T-helper 2 cell treated with Interferon-gamma antibody and Interleukin-4, amounts not matched to agents 5 μg/mL and 100 μg/mL, for 36 hours (primary cell): Measurements from ENCODE around the gene ANKS3.
"Not testable (repeated sequence)": the region's sequence is repeated elsewhere in the genome, so short reads cannot be mapped to it uniquely, and the experiment has no call there.

Experiments
- DNase-seq: peaks from one replicate; pipeline ENCODE4 v3.0.0; 2021; ENCODE audit warnings: low spot score
- H3K27ac Mint-ChIP-seq: one replicate; pipeline ENCODE4 v1.8.0; 2021; ENCODE audit warnings: mild to moderate bottlenecking, mixed read lengths
- H3K27me3 Mint-ChIP-seq: one replicate; pipeline ENCODE4 v1.8.0; 2021; ENCODE audit warnings: low read depth, mixed read lengths
- H3K36me3 Mint-ChIP-seq: one replicate; pipeline ENCODE4 v1.8.0; 2021; ENCODE audit warnings: low read depth, mixed read lengths
- H3K4me1 Mint-ChIP-seq: one replicate; pipeline ENCODE4 v1.8.0; 2021; ENCODE audit warnings: low read depth, mixed read lengths
- H3K4me3 Mint-ChIP-seq: one replicate; pipeline ENCODE4 v1.8.0; 2022; ENCODE audit warnings: mild to moderate bottlenecking, moderate library complexity, mixed read lengths
- H3K9me3 Mint-ChIP-seq: one replicate; pipeline ENCODE4 v1.8.0; 2021; ENCODE audit warnings: mixed read lengths

The ANKS3 gene

GRCh38 chr16:4659363-4660353, 74.4 kb downstream of the ANKS3 start:
- H3K27ac Mint-ChIP-seq = peak overlapping the region; percentile 83
- no peaks in the 10 kb centered on the region for H3K27me3 Mint-ChIP-seq
- peaks cover 34% of the 10 kb centered on the region for H3K4me1 Mint-ChIP-seq
- no peaks in the 10 kb centered on the region for H3K9me3 Mint-ChIP-seq
- no peak for DNase-seq
- no peak overlapping the region for H3K4me3 Mint-ChIP-seq
- peaks cover 26% of the 10 kb centered on the region for H3K36me3 Mint-ChIP-seq

DNA sequence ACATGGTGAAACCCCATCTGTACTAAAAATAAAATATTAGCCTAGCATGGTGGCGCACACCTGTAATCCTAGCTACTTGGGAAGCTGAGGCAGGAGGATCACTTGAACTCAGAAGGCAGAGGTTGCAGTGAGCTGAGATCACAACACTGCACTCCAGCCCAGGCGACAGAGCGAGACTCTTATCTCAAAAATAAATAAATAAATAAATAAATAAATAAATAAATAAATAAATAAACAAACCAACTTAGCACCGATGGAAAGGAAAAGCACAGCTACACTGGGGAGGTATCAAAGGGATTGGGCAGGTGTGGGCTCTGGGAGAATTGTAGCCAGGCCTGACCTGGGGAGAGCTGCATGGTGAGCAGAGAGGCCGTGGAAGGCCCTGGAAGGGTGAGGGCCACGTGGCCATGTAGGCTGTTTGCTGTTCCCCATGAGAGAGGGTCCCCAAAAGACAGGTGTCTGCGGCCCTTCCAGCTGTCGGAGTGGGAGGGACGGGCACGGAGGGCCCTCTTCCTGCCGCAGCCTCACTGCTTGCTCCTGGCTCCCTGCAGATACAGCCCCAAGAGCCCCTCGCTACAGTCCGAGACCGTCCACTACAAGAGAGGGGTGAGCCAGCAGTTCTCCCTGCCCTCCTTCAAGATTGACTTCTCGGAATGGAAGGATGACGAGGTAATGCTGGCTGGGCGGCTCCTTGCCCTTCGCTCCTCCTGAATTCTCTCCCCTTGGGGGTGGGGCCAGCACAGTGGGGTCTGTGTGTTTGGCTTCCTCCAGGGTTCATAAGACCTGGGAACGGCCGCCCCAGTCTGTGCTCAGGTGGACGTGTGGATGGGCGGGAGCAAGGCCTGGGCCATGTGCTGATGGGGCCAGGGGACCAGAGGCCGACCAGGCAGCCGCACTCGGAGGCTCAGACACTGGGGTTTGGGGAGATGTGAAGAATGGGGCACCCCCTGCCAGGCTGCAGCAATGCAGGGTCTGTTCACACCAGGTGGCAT, 77.1 kb downstream of the ANKS3 start:
- Mint-ChIP-seq H3K27ac (no peak overlapping the region), H3K36me3 (peaks cover 20% of the 10 kb centered on the region), H3K4me1 (peaks cover 19% of the 10 kb centered on the region), H3K9me3 (no peaks in the 10 kb centered on the region), H3K4me3 (no peak overlapping the region), H3K27me3 (no peaks in the 10 kb centered on the region)
- no peak for DNase-seq

DNA sequence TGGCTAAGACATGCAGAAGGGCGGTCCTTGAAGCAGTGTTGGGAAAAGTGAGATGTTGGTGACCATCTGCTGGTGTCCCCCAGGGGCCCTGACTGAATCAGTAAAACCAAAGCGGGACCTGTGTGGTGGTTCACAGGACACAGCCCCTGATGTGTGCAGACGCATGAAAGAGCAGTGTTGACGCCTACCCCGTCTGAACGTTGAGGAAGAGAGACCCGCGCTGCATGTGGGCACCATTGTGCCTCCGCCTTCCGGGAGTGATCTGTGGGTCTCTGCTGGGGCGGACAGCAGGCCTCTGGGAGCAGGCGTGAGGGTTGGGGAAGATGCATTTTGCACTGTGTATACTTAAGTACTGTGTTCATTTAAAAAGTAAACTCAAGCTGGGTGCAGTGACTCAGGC, 77.8 kb downstream of the ANKS3 start:
- no peak for DNase-seq
- Mint-ChIP-seq H3K27ac (no peak overlapping the region), H3K36me3 (peaks cover 21% of the 10 kb centered on the region), H3K4me3 (no peak overlapping the region), H3K27me3 (no peaks in the 10 kb centered on the region), H3K4me1 (peaks cover 15% of the 10 kb centered on the region), H3K9me3 (no peaks in the 10 kb centered on the region)

GRCh38 chr16:4655801-4656200, 78.3 kb downstream of the ANKS3 start:
- H3K27me3 Mint-ChIP-seq = no peaks in the 10 kb centered on the region
- no peak overlapping the region for H3K27ac Mint-ChIP-seq
- H3K4me1 Mint-ChIP-seq = peaks cover 12% of the 10 kb centered on the region
- no peak overlapping the region for H3K4me3 Mint-ChIP-seq
- H3K36me3 Mint-ChIP-seq = peaks cover 25% of the 10 kb centered on the region
- no peak for DNase-seq
- H3K9me3 Mint-ChIP-seq = no peaks in the 10 kb centered on the region

- peaks cover 10% of the 10 kb centered on the region for H3K4me1 Mint-ChIP-seq
- no peaks in the 10 kb centered on the region for H3K9me3 Mint-ChIP-seq
- H3K4me3 Mint-ChIP-seq = no peak overlapping the region
- H3K27me3 Mint-ChIP-seq = no peaks in the 10 kb centered on the region
- peaks cover 31% of the 10 kb centered on the region for H3K36me3 Mint-ChIP-seq
- H3K27ac Mint-ChIP-seq = no peak overlapping the region
- DNase-seq = no peak
Observed at GRCh38 chr16:4654964-4655590, 79.0 kb downstream of the ANKS3 start.

DNA sequence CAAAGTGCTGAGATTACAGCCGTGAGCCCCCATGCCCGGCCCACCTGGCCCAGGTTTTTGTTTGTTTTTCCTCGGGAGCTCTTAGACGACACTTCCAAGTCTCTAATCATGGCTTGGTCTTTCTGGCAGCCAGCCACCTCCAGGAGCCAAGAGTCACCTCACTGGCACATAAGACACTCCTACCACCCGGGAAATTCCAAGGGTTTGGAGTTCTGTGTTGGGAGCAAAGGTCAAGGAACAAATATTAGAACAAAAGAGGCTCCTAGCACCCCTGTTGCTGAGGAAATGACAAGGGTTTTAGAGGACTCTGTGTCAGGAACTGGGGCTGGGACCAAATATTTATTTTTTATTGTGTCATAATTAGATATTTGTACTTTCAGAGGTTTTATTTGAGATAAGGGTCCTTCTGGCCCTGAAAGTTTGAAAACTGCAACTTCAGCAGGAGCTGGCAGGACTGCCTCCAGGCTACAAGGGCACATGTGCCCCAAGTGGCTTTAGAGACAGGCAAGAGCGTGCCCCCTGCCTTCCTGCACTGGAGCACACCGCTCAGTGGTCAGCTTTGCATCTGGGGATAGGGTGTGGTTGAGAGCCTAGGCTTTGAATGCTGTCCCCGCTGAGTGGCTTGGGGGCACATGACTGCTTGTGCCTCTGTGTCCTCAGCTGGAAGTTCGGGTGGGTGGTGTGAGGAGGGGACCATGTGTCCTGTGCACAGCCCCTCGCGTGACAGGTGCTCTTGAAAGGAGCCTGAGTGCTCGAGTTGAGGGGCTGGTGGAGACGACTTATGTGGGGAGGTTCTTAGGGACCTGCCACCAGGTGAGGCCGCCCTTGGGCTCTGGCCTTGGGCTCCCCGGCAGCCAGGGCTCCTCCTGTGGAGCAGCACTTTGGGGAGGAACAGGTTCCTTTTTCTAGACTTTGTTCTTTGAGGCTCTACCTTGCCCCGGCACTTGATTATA, 79.8 kb downstream of the ANKS3 start:
- H3K4me3 Mint-ChIP-seq = no peak overlapping the region
- H3K36me3 Mint-ChIP-seq = peaks cover 32% of the 10 kb centered on the region
- peaks cover 9% of the 10 kb centered on the region for H3K4me1 Mint-ChIP-seq
- DNase-seq = no peak
- H3K27ac Mint-ChIP-seq = no peak overlapping the region
- no peaks in the 10 kb centered on the region for H3K27me3 Mint-ChIP-seq
- no peaks in the 10 kb centered on the region for H3K9me3 Mint-ChIP-seq

GRCh38 chr16:4652561-4652960, 81.5 kb downstream of the ANKS3 start:
- no peak for DNase-seq
- H3K36me3 Mint-ChIP-seq = peaks cover 35% of the 10 kb centered on the region
- no peak overlapping the region for H3K4me3 Mint-ChIP-seq
- peaks cover 11% of the 10 kb centered on the region for H3K4me1 Mint-ChIP-seq
- H3K9me3 Mint-ChIP-seq = no peaks in the 10 kb centered on the region
- no peak overlapping the region for H3K27ac Mint-ChIP-seq
- no peaks in the 10 kb centered on the region for H3K27me3 Mint-ChIP-seq

GRCh38 chr16:4651827-4652226, 82.2 kb downstream of the ANKS3 start:
- no peak for DNase-seq
- H3K27me3 Mint-ChIP-seq = no peaks in the 10 kb centered on the region
- no peak overlapping the region for H3K4me3 Mint-ChIP-seq
- H3K9me3 Mint-ChIP-seq = no peaks in the 10 kb centered on the region
- H3K36me3 Mint-ChIP-seq = peaks cover 35% of the 10 kb centered on the region
- H3K27ac Mint-ChIP-seq = no peak overlapping the region
- peaks cover 17% of the 10 kb centered on the region for H3K4me1 Mint-ChIP-seq

GRCh38 chr16:4650443-4651074, 83.5 kb downstream of the ANKS3 start:
- H3K4me3 Mint-ChIP-seq, H3K9me3 Mint-ChIP-seq, H3K27me3 Mint-ChIP-seq, H3K27ac Mint-ChIP-seq: not testable (repeated sequence)
- peaks cover 34% of the 10 kb centered on the region for H3K36me3 Mint-ChIP-seq
- peaks cover 17% of the 10 kb centered on the region for H3K4me1 Mint-ChIP-seq
- peak; percentile 66 for DNase-seq

- no peak overlapping the region for H3K27ac Mint-ChIP-seq
- H3K36me3 Mint-ChIP-seq = peaks cover 37% of the 10 kb centered on the region
Observed at GRCh38 chr16:4649744-4650442, 84.2 kb downstream of the ANKS3 start.

DNA sequence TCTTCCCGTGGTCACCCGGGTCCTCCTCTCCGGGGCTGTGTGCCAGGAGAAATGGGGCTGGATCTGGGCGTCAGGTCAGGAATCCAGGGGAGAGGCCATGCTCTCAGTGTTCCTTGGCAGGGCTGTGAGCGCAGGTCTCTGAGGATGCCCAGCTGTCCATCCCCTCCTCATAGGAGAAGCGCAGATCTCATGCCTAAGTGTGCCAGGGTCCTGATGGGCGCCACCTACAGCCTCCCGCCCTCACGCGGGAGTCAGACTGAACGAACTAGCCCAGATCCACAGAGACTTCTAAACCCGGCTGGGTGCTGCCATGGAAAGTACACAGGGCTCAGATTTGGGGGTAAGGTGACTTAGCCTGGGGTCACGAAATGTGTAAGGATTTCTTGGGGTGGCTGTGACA, 85.2 kb downstream of the ANKS3 start:
- Mint-ChIP-seq H3K27ac (no peak overlapping the region), H3K9me3 (no peaks in the 10 kb centered on the region), H3K36me3 (peaks cover 33% of the 10 kb centered on the region), H3K4me3 (no peak overlapping the region), H3K27me3 (no peaks in the 10 kb centered on the region), H3K4me1 (peaks cover 20% of the 10 kb centered on the region)
- no peak for DNase-seq

More at GRCh38 chr16:4649744-4650442, 84.2 kb downstream of the ANKS3 start:
- Mint-ChIP-seq H3K4me3 (no peak overlapping the region), H3K9me3 (no peaks in the 10 kb centered on the region), H3K27me3 (no peaks in the 10 kb centered on the region), H3K4me1 (peaks cover 20% of the 10 kb centered on the region)
- DNase-seq = no peak

DNA sequence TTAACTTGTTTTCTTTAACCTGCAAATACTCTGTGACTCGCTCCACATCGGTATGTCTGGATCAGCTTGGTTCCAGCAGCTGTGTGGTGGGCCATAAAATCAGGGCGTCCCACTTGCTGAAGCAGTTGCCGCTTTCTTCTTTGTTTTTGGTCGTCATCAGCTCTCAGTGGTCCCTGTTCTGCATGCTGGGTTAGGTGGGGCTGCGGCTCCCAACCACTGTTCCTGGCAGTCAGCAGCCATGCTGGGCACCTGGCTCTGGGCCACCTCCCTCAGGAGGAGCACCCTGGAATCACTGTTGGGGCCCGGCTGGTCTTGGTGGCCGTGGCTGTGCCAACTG, 86.5 kb downstream of the ANKS3 start:
- no peak for DNase-seq
- Mint-ChIP-seq H3K4me3 (no peak overlapping the region), H3K27ac (no peak overlapping the region), H3K36me3 (peaks cover 28% of the 10 kb centered on the region), H3K9me3 (no peaks in the 10 kb centered on the region), H3K27me3 (no peaks in the 10 kb centered on the region), H3K4me1 (peaks cover 20% of the 10 kb centered on the region)
